Large intestine (tissue), 3 donors: Measurements from ENCODE around the gene ANAPC15. TPM values are rescaled to one million over a fixed set of nuclear protein-coding genes. Genes with fewer than 3 reads are reported as not detected.
A peak's percentile ranks its signal among the peaks of the same experiment; 100 is the strongest.

ENCODE experiments used
- DNase-seq, 2 donors: peaks; one replicate each; pipeline versions ENCODE4 v3.0.0 to v3.0.0-alpha.2; 2013
- H3K27ac ChIP-seq: one replicate; pipeline ENCODE4 v1.5.1; 2013; ENCODE audit warnings: low read length
- H3K27me3 ChIP-seq: 2 replicates; pipeline ENCODE4 v1.6.1; 2013; ENCODE audit warnings: low read length; ENCODE audit not compliant: control insufficient read depth, insufficient read depth
- H3K36me3 ChIP-seq: 2 replicates; pipeline ENCODE4 v1.6.1; 2013; ENCODE audit warnings: low read length; ENCODE audit not compliant: control insufficient read depth, insufficient read depth
- H3K4me1 ChIP-seq: one replicate; pipeline ENCODE4 v1.6.1; 2013; ENCODE audit warnings: low read length; ENCODE audit not compliant: control insufficient read depth, insufficient read depth
- H3K4me3 ChIP-seq: one replicate; pipeline ENCODE4 v1.5.1; 2013; ENCODE audit warnings: low read length
- H3K9me3 ChIP-seq: one replicate; pipeline ENCODE4 v1.6.1; 2013; ENCODE audit warnings: mild to moderate bottlenecking, low read depth, low read length, moderate library complexity; ENCODE audit not compliant: control insufficient read depth
- WGBS: methylation state at CpG from one replicate; pipeline ENCODE4 v1.1.5; 2013; ENCODE audit warnings: low lambda C conversion rate; ENCODE audit not compliant: insufficient coverage; 5-methylcytosine and 5-hydroxymethylcytosine counted together
- polyA plus RNA-seq: library from polyadenylated mRNA; unstranded; fragments of 120-200 nt; gene quantifications from one replicate; pipeline ENCODE4 v1.2.1, GENCODE V29; 2013

ANAPC15 gene
- polyA plus RNA-seq, 1 donor = 34.5 TPM

DNA sequence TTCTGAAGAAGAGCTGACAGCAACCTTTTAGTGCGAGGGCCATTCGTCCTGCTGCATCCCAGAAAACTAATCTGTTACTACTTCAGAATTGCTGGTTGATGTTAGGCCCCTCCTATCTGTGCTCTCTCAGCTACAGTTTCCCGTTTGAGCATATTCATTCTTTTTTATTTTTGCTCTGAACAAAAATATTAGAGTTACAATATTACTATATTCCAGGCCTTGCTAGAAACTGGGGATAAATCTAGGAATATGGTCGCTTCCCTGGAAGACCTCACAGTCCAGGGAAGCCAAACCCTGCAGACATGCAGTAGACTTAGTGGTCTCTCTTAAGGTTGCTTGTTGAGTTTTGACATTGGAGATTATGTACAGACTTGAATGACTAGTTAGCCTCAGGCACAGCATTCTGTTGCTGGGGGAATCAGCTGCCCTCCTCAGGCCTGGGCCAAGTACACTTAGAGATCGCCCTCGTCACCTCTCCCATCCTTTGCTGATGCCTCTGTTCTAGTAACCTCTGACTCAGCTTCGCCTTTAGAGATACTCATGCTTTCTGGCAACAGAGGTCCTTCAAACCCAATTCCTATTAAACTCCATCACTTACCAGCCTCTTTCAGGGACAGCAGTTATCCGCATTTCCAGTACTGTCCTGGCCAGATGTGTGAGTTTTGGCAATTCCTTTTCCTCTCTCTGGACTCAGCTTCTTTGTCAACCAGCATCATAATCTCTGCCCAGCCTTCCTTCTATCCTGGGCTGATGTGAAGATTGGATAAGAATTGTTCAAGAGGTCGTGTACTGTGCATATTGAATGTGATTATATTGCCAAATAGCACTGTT is 698 bp upstream of the ANAPC15 start:
- Histone ChIP-seq H3K4me3 (peak overlapping the region; percentile 57), H3K27me3 (no peaks in the 10 kb centered on the region), H3K36me3 (peaks cover 18% of the 10 kb centered on the region), H3K27ac (peak overlapping the region; percentile 98), H3K4me1 (peaks cover 10% of the 10 kb centered on the region), H3K9me3 (no peaks in the 10 kb centered on the region)
- peak in 1 of 2 donors; percentile 17 for DNase-seq
- WGBS = no CpG with 5 or more reads among the region's 9 CpGs

DNA sequence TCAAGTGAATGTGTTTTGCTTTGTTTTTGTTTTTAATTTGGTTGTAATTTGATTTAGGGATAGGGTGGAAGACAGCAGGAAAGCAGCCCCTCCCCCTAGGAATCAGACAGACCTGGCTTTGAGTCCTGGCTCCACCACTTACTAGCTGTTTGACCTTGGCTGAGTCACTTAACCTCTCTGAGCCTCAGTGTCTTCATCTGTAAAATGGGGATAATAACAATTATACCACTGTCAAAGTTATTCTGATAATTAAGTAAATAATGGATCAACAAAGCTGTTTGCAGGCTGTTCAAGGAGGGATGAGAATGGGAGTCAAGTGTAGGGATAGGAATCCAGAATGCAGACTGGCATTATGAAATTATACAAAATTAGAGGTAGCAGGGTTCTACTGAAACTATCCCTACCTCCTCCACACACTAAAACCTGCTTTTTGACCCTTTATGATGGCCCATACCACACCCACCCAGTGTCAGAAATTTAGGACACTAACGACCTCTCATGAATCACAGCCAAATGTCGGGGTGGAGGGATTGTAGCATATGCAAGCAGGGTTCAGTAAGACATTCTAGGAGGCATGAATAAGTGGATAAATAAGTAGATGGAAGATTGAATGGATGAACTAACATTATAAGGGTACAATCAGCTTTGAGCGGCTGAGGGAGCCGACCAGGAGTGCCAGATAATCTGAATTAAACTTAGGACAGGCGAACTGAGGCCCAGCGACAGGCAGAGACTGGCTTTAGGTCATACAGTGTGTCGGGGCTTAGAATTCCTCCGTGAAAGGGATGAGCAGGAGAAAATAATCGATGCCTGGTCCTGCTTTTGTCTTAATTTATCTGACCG is 974 bp downstream of the ANAPC15 start:
- Histone ChIP-seq H3K9me3 (no peaks in the 10 kb centered on the region), H3K4me1 (peaks cover 10% of the 10 kb centered on the region), H3K4me3 (peak overlapping the region; percentile 57), H3K27me3 (no peaks in the 10 kb centered on the region), H3K36me3 (peaks cover 18% of the 10 kb centered on the region), H3K27ac (peak overlapping the region; percentile 98)
- WGBS = no CpG with 5 or more reads among the region's 10 CpGs
- DNase-seq = no peak

DNA sequence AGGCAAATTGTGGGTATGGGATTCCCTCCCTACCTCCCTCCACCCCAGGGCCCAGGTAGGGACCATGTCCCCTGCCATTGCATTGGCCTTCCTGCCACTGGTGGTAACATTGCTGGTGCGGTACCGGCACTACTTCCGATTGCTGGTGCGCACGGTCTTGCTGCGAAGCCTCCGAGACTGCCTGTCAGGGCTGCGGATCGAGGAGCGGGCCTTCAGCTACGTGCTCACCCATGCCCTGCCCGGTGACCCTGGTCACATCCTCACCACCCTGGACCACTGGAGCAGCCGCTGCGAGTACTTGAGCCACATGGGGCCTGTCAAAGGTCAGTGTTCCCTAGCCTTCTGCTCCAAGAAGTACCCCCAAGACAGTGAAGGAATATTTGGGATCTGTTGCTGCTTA is 6.6 kb downstream of the ANAPC15 start, which contains the start of gene TOMT:
Gene TOMT (plus strand): TSS at position 37 of the 400 bp plus-strand sequence. CDS start 28 bp downstream, at position 65.
- no peak within 1 kb of the TSS for H3K27ac ChIP-seq
- WGBS = no CpG with 5 or more reads among the region's 14 CpGs
- peaks cover 16% of the 10 kb centered on the region for H3K4me1 ChIP-seq
- no peak for DNase-seq
- no peak within 1 kb of the TSS for H3K4me3 ChIP-seq
- H3K36me3 ChIP-seq = peaks cover 21% of the 10 kb centered on the region
- H3K27me3 ChIP-seq = no peaks in the 10 kb centered on the region
- no peaks in the 10 kb centered on the region for H3K9me3 ChIP-seq

DNA sequence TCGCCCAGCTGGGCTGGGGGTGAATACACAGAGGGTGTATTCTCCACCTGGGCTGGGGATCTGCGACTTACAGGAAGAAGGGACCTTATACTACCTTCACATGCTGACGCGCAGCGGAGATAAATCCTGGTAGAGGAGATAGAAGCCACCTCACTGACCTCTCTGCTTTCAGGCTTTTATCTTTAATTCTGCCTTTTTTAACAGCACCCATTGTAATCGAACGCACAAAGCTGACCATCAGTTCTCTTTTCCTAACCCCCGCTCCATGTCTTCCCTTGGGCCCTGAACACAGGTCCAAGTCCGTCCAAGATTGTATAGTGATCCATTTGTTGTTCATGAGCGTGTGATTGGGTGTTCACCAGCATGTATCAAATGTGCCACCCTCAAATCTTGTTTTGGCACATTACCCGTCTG is 8.7 kb downstream of the ANAPC15 start:
- DNase-seq = no peak
- H3K9me3 ChIP-seq = no peaks in the 10 kb centered on the region
- peaks cover 18% of the 10 kb centered on the region for H3K36me3 ChIP-seq
- peaks cover 16% of the 10 kb centered on the region for H3K4me1 ChIP-seq
- WGBS = 80% methylated on average over 2 of the region's 11 CpGs
- peak overlapping the region; percentile 90 for H3K27ac ChIP-seq
- peak overlapping the region; percentile 26 for H3K4me3 ChIP-seq
- no peaks in the 10 kb centered on the region for H3K27me3 ChIP-seq

DNA sequence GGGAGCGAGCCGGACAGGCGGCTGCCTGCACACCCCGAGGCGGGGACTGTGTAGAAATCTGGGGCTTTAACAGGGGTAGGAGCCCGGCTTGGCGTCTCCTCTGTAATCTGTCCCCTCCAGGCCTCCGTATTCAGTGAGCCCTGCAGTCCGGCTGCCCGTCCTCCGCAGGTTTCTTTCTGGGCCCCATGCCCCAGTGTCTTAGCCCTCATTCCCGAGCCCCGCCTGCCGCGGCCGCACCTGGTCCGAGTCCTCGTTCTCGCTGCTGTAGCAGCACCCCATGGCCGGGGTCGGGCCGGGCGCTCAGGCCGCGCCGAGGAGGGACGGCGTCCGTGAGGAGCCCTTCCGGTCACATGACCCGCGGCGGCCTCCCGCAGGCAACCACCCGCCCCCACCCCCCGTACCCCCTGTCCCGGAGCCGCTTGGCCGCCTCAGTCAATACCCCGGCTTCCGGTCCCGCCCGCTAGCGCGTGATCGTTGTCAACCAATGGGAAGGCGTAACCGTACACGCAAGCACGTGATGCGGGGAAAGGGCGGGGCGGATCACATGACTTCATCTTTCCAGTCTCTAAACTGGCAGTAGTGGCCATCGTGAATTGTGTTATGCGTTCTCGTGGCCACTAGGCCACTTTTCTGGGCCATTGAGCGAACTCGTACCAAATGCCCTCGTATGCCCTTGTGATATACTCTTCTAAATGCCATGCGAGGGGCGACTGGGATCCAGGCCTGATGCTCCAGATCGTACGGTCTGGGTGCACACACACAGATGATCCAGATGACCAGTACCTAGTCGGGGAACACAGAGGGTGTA is 9.3 kb downstream of the ANAPC15 start, which contains the start of gene LAMTOR1:
Gene LAMTOR1 (minus strand): TSS at position 352 of the 808 bp plus-strand sequence. CDS start 73 bp downstream, at position 279.
- Histone ChIP-seq H3K27ac (peak within 1 kb of the TSS; percentile 90), H3K4me1 (peaks cover 16% of the 10 kb centered on the region), H3K36me3 (peaks cover 21% of the 10 kb centered on the region), H3K27me3 (no peaks in the 10 kb centered on the region), H3K9me3 (no peaks in the 10 kb centered on the region), H3K4me3 (peak within 1 kb of the TSS; percentile 78)
- DNase-seq = peak; percentile 99
- no CpG with 5 or more reads among the region's 64 CpGs for WGBS

DNA sequence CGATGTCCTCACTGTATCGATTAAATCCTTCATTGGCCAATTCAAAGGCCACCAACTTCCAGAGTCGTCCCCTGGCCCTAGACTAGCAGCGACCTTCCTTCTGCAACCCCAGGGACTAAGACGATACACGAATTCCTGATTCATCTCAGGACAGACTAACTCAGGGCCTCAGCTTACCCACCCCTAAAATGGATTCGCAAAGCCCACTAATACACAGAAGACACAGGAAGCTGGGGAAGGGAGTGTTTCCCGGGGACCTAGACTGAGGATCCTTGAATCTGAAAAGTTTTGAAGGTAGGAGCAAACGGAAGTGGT is 9.9 kb downstream of the ANAPC15 start:
- WGBS = no CpG with 5 or more reads among the region's 9 CpGs
- Histone ChIP-seq H3K36me3 (peaks cover 26% of the 10 kb centered on the region), H3K4me3 (peak overlapping the region; percentile 78), H3K9me3 (no peaks in the 10 kb centered on the region), H3K27me3 (no peaks in the 10 kb centered on the region), H3K4me1 (peaks cover 16% of the 10 kb centered on the region), H3K27ac (peak overlapping the region; percentile 90)
- no peak for DNase-seq

DNA sequence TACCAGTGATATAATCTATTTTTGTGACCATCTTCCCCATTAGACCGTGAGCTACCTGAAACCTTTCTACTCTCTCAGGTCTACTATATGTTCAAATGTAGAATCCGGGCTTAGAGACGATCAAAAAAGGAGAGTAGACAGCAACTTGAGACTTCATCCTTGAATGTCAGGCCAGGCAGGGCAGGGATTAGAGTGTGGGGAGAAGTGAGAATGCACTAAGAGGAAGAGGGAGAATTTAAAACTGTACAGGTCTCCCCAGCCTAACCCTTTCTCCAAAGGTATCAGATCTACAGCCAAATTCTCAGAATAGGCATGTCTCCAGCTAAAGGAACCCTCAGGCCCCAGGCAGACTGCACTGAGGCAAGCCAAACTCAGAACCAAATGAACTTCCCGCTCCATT is 10.3 kb downstream of the ANAPC15 start:
- no peak for DNase-seq
- WGBS = no CpG with 5 or more reads among the region's 4 CpGs

DNA sequence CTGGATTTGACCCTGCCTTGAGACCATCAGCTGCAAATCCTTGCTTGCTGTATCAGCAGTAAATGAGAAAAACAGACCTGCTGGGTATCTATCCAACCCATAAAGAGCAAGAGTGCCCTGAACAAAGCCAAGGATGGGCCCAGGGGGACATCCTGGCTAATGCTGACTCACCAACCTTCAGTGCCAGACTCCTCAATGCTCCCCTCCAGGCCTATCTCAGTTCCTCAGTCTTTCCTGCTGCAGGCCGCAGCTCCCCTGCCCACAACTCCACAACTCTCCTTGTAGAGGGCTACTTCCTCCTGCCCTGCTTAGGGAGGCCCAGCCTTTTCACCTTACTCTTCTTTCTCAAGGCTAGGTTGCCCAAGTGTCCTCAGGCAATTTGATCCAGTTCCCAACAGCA is 12.0 kb downstream of the ANAPC15 start:
- Histone ChIP-seq H3K4me3 (no peak overlapping the region), H3K4me1 (peaks cover 16% of the 10 kb centered on the region), H3K27me3 (no peaks in the 10 kb centered on the region), H3K27ac (no peak overlapping the region), H3K9me3 (no peaks in the 10 kb centered on the region), H3K36me3 (peaks cover 39% of the 10 kb centered on the region)
- no peak for DNase-seq
- WGBS = no CpG with 5 or more reads among the region's 1 CpG

More for the DNA sequence above, 10.3 kb downstream of the ANAPC15 start:
- Histone ChIP-seq H3K36me3 (peaks cover 30% of the 10 kb centered on the region), H3K27me3 (no peaks in the 10 kb centered on the region), H3K9me3 (no peaks in the 10 kb centered on the region), H3K27ac (peak overlapping the region; percentile 90), H3K4me3 (peak overlapping the region; percentile 78), H3K4me1 (peaks cover 16% of the 10 kb centered on the region)

DNA sequence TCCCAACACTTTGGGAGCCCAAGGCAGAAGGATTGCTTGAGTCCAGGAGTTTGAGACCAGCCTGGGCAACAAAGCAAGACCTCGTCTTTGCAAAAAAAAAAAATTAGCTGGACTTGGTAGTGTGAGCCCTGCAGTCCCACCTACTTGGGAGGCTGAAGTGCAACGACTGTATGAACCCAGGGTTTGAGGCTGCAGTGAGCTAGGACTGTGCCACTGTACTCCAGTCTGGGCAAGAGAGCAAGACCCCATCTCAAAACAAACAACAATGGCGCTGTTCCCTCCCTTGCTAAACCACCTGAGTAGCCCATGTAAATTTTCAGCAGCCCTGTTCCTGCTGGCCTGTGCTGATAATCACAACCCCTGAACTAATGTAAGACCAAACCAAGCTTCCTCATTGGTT is 12.5 kb downstream of the ANAPC15 start:
- Histone ChIP-seq H3K9me3 (no peaks in the 10 kb centered on the region), H3K36me3 (peaks cover 43% of the 10 kb centered on the region), H3K27ac (no peak overlapping the region), H3K4me1 (peaks cover 16% of the 10 kb centered on the region), H3K4me3 (no peak overlapping the region), H3K27me3 (no peaks in the 10 kb centered on the region)
- DNase-seq = no peak
- WGBS = no CpG with 5 or more reads among the region's 3 CpGs

DNA sequence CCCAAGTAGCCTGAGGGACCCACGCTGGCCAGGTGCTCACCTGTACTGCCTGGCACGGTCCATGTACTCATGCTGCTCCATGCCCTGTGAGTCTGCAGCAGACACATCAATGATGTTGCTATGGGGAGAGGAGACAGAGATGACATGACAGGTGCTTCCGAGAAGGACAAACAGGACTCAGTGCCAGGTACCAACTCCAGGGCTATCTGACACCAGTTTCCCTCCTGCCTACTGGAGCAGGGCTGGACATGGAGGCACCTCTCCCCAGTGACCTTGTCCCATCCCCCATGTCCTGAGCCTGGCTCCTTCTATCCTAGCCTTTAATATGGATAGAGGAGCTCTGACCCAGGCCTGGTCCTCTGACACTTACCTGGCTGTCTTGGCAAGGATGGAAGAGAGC is 13.8 kb downstream of the ANAPC15 start:
- DNase-seq = no peak
- no CpG with 5 or more reads among the region's 3 CpGs for WGBS
- no peaks in the 10 kb centered on the region for H3K27me3 ChIP-seq
- peaks cover 52% of the 10 kb centered on the region for H3K36me3 ChIP-seq
- H3K9me3 ChIP-seq = no peaks in the 10 kb centered on the region
- H3K27ac ChIP-seq = no peak overlapping the region
- H3K4me3 ChIP-seq = no peak overlapping the region
- H3K4me1 ChIP-seq = peaks cover 12% of the 10 kb centered on the region
